NB4 (cell line): ENCODE measurements around the gene CLASP2.

Source experiments
- DNase-seq: peaks from one replicate; pipeline ENCODE4 v3.0.0; 2010; ENCODE audit warnings: low read depth
- H3K4me3 ChIP-seq: one replicate; pipeline ENCODE4 v1.5.1; 2011; ENCODE audit warnings: mild to moderate bottlenecking, low read depth, low read length, moderate library complexity
- MYC ChIP-seq: IDR thresholded peaks from 2 replicates; pipeline ENCODE4 v1.6.1; 2011; ENCODE audit warnings: low read depth, low read length
- POLR2A ChIP-seq: IDR thresholded peaks from 2 replicates; pipeline ENCODE4 v1.6.1; 2011; ENCODE audit warnings: mild to moderate bottlenecking; ENCODE audit not compliant: insufficient read length; ENCODE audit errors: extremely low read depth
- TF ChIP-seq, protein P1 (sequence below): IDR thresholded peaks from one replicate; pipeline ENCODE4 v1.5.1; 2012; ENCODE audit warnings: low read depth, low read length
- TF ChIP-seq, protein P2 (sequence below): IDR thresholded peaks from 2 replicates; pipeline ENCODE4 v1.6.1; 2011; ENCODE audit warnings: low read depth, low read length

CLASP2 gene

DNA sequence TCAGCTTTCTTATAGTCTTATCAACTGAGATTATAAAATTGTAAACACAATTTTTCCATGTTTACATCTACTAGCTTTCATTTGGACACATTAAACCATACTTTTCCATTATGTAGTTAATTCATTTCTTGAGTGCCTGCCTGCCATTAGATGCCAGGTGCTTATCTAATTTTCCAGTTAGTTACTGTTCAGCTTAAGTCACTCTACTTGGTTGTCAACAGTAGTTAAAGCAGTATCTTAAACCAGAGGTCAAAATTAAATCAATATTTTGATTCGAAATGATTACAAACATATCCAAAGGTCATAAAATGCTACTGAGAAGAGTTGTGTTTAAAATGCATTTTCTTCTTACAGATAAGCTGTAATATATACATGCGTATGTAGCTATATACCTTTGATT lies 221.6 kb downstream of the CLASP2 start:
- TF ChIP-seq POLR2A (no peak), MYC (no peak)
- TF ChIP-seq, protein P1, sequence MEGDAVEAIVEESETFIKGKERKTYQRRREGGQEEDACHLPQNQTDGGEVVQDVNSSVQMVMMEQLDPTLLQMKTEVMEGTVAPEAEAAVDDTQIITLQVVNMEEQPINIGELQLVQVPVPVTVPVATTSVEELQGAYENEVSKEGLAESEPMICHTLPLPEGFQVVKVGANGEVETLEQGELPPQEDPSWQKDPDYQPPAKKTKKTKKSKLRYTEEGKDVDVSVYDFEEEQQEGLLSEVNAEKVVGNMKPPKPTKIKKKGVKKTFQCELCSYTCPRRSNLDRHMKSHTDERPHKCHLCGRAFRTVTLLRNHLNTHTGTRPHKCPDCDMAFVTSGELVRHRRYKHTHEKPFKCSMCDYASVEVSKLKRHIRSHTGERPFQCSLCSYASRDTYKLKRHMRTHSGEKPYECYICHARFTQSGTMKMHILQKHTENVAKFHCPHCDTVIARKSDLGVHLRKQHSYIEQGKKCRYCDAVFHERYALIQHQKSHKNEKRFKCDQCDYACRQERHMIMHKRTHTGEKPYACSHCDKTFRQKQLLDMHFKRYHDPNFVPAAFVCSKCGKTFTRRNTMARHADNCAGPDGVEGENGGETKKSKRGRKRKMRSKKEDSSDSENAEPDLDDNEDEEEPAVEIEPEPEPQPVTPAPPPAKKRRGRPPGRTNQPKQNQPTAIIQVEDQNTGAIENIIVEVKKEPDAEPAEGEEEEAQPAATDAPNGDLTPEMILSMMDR = no peak
- TF ChIP-seq, protein P2, sequence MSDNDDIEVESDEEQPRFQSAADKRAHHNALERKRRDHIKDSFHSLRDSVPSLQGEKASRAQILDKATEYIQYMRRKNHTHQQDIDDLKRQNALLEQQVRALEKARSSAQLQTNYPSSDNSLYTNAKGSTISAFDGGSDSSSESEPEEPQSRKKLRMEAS = no peak
- no peak for DNase-seq
- no peak overlapping the region for H3K4me3 ChIP-seq

DNA sequence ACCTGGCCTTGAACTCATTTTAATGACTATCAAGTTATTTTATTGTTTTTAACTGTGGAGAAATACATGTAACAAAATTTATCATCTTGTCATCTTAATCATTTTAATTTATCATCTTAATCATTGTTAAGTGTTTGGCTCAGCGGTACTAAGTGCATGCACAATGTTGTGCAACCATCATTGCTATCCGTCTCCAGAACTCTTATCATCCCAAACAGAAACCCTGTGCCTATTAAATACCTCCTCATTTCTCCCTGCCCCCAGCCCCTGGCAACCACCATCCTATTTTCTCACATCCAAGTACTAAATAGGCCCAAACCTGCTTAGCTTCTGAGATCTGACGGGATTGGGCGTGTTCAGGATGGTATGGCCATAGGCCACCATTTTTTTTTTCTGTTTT lies 226.3 kb downstream of the CLASP2 start:
- no peak for DNase-seq
- TF ChIP-seq, protein P1 = no peak
- no peak for TF ChIP-seq MYC
- no peak for TF ChIP-seq POLR2A
- TF ChIP-seq, protein P2 = no peak
- H3K4me3 ChIP-seq = no peak overlapping the region

DNA sequence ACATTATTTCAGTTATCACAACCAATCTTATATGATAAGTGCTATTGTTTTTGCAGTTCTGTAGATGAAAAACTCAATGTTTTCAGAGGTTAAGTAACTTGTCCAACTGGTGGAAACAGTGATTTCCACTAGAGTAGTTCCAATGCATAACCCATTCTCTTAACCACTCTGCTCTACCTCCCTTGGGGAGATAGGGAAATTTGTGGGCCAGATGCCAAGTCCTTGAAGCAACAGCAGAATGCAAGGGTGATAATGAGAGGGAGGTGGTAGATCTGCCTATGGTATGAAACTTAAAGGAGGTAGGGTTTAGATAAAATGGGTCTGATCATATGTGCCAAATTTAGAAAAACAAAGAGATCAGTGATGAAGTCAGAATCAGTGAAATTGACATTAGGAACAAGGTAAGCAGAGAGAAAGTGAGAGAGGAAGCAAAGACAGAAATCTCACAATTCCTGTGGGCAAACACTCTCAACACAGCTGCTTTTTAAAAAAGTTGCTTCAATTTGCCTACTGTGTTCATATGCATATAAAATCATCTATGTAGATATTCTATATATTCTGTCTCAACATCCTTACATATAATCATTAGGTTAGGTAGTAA lies 227.3 kb downstream of the CLASP2 start:
- TF ChIP-seq MYC (no peak), POLR2A (no peak)
- TF ChIP-seq, protein P2 = no peak
- TF ChIP-seq, protein P1 = no peak
- no peak for DNase-seq
- no peak overlapping the region for H3K4me3 ChIP-seq

DNA sequence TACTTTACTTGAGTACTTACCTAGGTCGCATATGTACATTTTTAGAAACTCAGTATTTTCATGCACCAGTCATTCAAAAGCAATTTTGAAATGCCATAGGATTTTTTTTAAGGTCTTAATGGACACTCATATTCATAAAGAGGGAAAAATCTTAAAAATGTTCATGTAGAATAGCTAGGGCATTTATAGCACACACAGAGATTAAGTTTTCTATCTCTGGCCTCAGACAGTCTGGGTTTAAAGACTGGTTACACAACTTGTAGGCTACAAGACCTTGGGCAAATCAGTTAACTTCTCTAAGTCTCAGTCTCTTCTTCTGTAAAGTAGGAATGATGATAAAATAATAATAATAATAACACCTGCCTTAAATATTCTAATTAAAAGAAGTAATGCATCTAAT lies 229.4 kb downstream of the CLASP2 start:
- no peak for DNase-seq
- no peak for TF ChIP-seq POLR2A
- TF ChIP-seq, protein P2 = no peak
- TF ChIP-seq MYC = no peak
- TF ChIP-seq, protein P1 = no peak
- H3K4me3 ChIP-seq = no peak overlapping the region

DNA sequence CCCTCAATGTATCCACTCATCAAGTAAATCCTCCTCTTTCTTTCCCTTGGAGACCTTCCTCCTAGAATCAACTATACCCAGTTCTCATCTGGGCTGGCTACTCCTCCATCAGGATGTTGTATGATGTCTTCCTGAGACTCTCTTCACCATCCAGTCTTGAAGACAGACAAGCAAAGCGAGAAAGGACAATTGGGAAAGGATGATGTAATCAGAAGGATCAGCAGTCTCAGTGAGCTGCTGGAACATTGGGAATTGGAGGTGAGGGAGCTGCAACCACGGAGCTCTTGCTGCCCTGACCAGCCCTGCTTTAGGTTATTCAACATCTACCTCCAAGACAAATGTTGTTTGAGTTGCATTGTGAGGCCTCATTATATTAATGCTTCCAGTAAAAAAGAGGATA lies 229.8 kb downstream of the CLASP2 start:
- H3K4me3 ChIP-seq = no peak overlapping the region
- TF ChIP-seq, protein P2 = no peak
- TF ChIP-seq MYC = no peak
- TF ChIP-seq POLR2A = no peak
- TF ChIP-seq, protein P1 = no peak
- no peak for DNase-seq

DNA sequence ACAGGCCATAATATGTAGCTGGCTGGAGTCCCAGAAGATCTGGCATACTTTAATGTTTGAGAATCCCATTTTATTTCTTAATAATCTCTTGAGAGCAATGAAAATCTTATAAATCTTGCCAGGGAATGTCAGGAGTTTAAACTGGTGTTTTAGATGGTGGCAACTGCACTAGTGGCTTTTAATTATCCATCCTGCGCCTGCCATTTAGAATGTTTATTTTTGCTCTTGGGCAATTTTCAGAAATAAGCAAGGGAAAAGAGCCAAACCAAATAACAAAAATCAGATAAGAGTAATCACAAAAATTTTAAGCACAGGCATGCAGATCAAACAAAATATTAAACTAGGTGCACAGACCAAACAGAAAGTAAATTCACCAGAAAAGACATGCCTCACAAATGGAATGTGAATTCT lies 235.9 kb downstream of the CLASP2 start:
- TF ChIP-seq, protein P1 = no peak
- TF ChIP-seq MYC = no peak
- TF ChIP-seq POLR2A = no peak
- TF ChIP-seq, protein P2 = no peak

More for the DNA sequence above, 235.9 kb downstream of the CLASP2 start:
- H3K4me3 ChIP-seq = no peak overlapping the region
- no peak for DNase-seq
